OCI-LY7 (cell line): Measurements from ENCODE around the gene RHOA. TPM values are rescaled to one million over a fixed set of nuclear protein-coding genes. Genes with fewer than 3 reads are reported as not detected.
"Not testable (repeated sequence)": the region's sequence is repeated elsewhere in the genome, so short reads cannot be mapped to it uniquely, and the experiment has no call there.

Experiments used
- BruUV-seq: library from RNA; stranded (reverse); fragments of 400-500 nt; replicated peaks from 2 replicates; lab custom pipeline; 2021; lab: Mats Ljungman, UMichigan
- CTCF ChIA-PET: fragments of 300-600 bp; sonication (Branson Sonifier 250); formaldehyde crosslinking; loops from one replicate; lab custom pipeline; 2022; ENCODE audit warnings: antibody characterized with exemption; ENCODE audit not compliant: unreplicated experiment; lab: Charles Lee
- POLR2A ChIA-PET: fragments of 300-600 bp; sonication (Branson Sonifier 250); formaldehyde crosslinking; loops from one replicate; lab custom pipeline; 2022; ENCODE audit warnings: antibody characterized with exemption; lab: Charles Lee
- DNase-seq: peaks from one replicate; pipeline ENCODE4 v3.0.0-alpha.2; 2015; ENCODE audit warnings: low spot score
- H2AFZ ChIP-seq: fragments of 200-600 bp; sonication (generic), shearing (Covaris generic); 2 replicates; pipeline ENCODE4 v1.6.1; 2014; ENCODE audit warnings: mild to moderate bottlenecking, antibody characterized with exemption, low read length, moderate library complexity
- H3K27ac ChIP-seq: fragments of 200-600 bp; sonication (generic); 2 replicates; pipeline ENCODE4 v1.5.1; 2014; ENCODE audit warnings: mixed run types, low read depth, mild to moderate bottlenecking, moderate library complexity, low read length, inconsistent platforms; ENCODE audit not compliant: poor library complexity, severe bottlenecking
- H3K36me3 ChIP-seq: fragments of 200-600 bp; sonication (generic); 2 replicates; pipeline ENCODE4 v1.6.1; 2014; ENCODE audit warnings: mild to moderate bottlenecking, antibody characterized with exemption, low read length, moderate library complexity, mixed read lengths; ENCODE audit not compliant: insufficient read depth
- H3K4me1 ChIP-seq: fragments of 200-600 bp; sonication (generic); 2 replicates; pipeline ENCODE4 v1.5.1; 2014; ENCODE audit warnings: mild to moderate bottlenecking, low read length; ENCODE audit not compliant: insufficient read depth, poor library complexity, severe bottlenecking
- H3K4me2 ChIP-seq: fragments of 200-600 bp; sonication (generic); 2 replicates; pipeline ENCODE4 v1.6.1; 2014; ENCODE audit warnings: mild to moderate bottlenecking, low read length
- H3K4me3 ChIP-seq: fragments of 200-600 bp; sonication (generic); 2 replicates; pipeline ENCODE4 v1.5.1; 2014; ENCODE audit warnings: mild to moderate bottlenecking, low read depth, low read length; ENCODE audit not compliant: poor library complexity, severe bottlenecking
- H3K79me2 ChIP-seq: fragments of 200-600 bp; sonication (generic); 2 replicates; pipeline ENCODE4 v1.6.1; 2016; ENCODE audit warnings: low read depth, mild to moderate bottlenecking, low read length, moderate library complexity, mixed read lengths; ENCODE audit not compliant: insufficient read depth
- H3K9me2 ChIP-seq: fragments of 200-600 bp; sonication (generic); 2 replicates; pipeline ENCODE4 v1.6.1; 2016; ENCODE audit warnings: mild to moderate bottlenecking, low read length, mixed read lengths; ENCODE audit not compliant: insufficient read depth
- H3K9me3 ChIP-seq: fragments of 200-600 bp; sonication (generic); 2 replicates; pipeline ENCODE4 v1.6.1; 2014; ENCODE audit warnings: mild to moderate bottlenecking, mixed run types, low read length, mixed read lengths
- H4K20me1 ChIP-seq: fragments of 200-600 bp; sonication (generic); 2 replicates; pipeline ENCODE4 v1.6.1; 2014; ENCODE audit warnings: mild to moderate bottlenecking, antibody characterized with exemption, low read length, moderate library complexity, mixed read lengths; ENCODE audit not compliant: insufficient read depth
- EZH2phosphoT487 ChIP-seq: fragments of 200-600 bp; sonication (generic); IDR thresholded peaks from 2 replicates; pipeline ENCODE4 v1.6.1; 2018; ENCODE audit warnings: low read depth, borderline replicate concordance, mild to moderate bottlenecking, mixed run types, antibody characterized with exemption, low read length, moderate library complexity, mixed read lengths
- intact Hi-C: fragments of 100-400 bp; cut with micrococcal nuclease; formaldehyde crosslinking; loops from one replicate; pipeline ENCODE4 v1.10.0; 2022; ENCODE audit not compliant: unreplicated experiment
- total RNA-seq, 2 experiments: library from RNA; depleted of rRNA in 1 of 2; stranded (reverse); fragments of >200 nt in 1 of 2; shearing (Covaris generic) in 1 of 2; gene quantifications; 2 replicates each; pipeline ENCODE4 v1.2.3, GENCODE V29; 2014 to 2022
- TF ChIP-seq, protein P1 (sequence below): fragments of 200-600 bp; sonication (generic); conservative IDR thresholded peaks from 2 replicates; pipeline ENCODE4 v1.5.1; 2014; ENCODE audit warnings: mild to moderate bottlenecking, antibody characterized with exemption, low read length, moderate library complexity, mixed read lengths

RHOA gene
- total RNA-seq, 2 experiments from 2014 or later, result 218 to 373 TPM

DNA sequence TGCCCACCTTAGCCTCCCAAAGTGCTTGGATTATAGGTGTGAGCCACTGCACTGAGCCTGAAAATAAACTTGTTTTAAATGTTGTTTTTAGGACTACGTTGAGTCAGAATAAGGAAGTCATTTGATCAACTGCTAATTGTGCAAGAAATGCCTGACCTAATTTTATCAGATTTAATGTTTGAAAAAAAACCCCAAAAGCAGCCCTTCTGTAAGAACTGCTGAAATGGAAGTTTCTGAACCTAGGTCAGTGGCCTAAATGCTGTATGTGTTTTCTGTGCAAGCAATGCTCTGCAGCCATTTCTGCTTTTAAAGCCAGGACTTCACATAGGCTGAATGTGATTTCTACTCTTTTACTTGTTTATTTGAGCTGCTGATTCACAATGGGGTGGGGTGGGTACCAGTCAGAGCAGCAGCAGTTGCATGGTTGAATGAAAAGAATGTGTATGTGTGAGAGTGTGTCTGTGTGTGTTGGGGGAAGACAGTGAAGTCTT is 60.2 kb downstream of the RHOA start:
- peak overlapping the region; percentile 39; the same call in 1 of the 2 replicates for H3K4me2 ChIP-seq
- ChIA-PET POLR2A (interaction anchor here (0.6 to 1.7 kb wide), 4 partner anchors 9 to 60 kb away, joined by 3 to 10 read pairs (median 4); partner anchors contain the start of gene RHOA), CTCF (no interaction called here)
- H3K9me3 ChIP-seq, result no peaks in the 10 kb centered on the region
- no peak overlapping the region; the same call in 1 of the 2 replicates for H2AFZ ChIP-seq
- H3K4me3 ChIP-seq, result no peak overlapping the region
- H3K36me3 ChIP-seq, result peaks cover 23% of the 10 kb centered on the region
- no peaks in the 10 kb centered on the region for H4K20me1 ChIP-seq
- H3K9me2 ChIP-seq, result no peaks in the 10 kb centered on the region
- peaks cover 38% of the 10 kb centered on the region for H3K4me1 ChIP-seq
- DNase-seq, result no peak
- peak overlapping the region; percentile 20 for H3K27ac ChIP-seq
- TF ChIP-seq, protein P1, sequence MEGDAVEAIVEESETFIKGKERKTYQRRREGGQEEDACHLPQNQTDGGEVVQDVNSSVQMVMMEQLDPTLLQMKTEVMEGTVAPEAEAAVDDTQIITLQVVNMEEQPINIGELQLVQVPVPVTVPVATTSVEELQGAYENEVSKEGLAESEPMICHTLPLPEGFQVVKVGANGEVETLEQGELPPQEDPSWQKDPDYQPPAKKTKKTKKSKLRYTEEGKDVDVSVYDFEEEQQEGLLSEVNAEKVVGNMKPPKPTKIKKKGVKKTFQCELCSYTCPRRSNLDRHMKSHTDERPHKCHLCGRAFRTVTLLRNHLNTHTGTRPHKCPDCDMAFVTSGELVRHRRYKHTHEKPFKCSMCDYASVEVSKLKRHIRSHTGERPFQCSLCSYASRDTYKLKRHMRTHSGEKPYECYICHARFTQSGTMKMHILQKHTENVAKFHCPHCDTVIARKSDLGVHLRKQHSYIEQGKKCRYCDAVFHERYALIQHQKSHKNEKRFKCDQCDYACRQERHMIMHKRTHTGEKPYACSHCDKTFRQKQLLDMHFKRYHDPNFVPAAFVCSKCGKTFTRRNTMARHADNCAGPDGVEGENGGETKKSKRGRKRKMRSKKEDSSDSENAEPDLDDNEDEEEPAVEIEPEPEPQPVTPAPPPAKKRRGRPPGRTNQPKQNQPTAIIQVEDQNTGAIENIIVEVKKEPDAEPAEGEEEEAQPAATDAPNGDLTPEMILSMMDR, result no peak
- TF ChIP-seq EZH2phosphoT487, result no peak
- intact Hi-C loops, result no loop called here
- BruUV-seq, result no TSS peak
- H3K79me2 ChIP-seq, result no peaks in the 10 kb centered on the region

DNA sequence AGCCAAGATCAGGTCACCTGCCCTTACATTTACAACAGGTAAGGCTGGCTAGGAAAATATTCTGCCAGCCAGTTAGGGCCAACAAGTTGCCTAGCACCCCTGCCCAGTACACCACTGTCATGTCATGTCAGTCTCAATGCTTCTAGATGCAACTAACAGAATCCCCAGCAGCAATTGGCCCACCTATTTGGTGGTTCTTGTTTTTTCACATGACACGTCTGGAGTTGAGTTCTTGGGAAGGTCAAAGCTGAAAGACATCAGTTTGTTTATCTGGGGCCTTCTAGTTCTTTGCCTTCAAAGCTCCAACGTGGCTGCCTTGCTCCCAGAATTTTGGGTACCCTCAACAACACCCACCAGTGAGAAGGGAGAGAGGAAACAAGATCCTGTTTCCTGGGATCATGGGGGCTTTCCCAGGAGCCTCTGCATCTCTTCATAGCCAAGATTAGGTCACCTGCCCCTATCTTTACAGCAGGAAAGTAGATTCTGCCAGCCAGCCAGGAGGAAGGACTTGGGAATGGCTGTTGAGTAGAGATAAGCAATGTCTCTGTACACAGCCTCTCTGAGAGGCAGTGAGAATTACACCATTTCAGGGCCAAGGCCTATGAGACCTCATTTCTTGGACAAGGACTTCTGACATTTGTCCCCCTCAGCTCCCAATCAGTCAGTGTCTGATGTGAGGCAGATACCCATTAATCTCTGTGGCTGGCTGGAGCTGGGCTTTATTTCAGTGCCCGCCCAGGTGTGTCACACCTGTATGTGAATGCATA is 62.2 kb downstream of the RHOA start:
- no peak overlapping the region for H3K4me3 ChIP-seq
- intact Hi-C loops, result loop anchor here (10.0 kb wide), 1 partner anchor 1125 kb away; the partner anchor contains the start of gene CAMP
- TF ChIP-seq, protein P1, result no peak
- TF ChIP-seq EZH2phosphoT487, result no peak
- peaks cover 57% of the 10 kb centered on the region for H3K4me1 ChIP-seq
- no peaks in the 10 kb centered on the region for H4K20me1 ChIP-seq
- no peak overlapping the region for H3K4me2 ChIP-seq
- POLR2A ChIA-PET, result no interaction called here
- no peak overlapping the region for H2AFZ ChIP-seq
- no peaks in the 10 kb centered on the region for H3K9me2 ChIP-seq
- H3K27ac ChIP-seq, result no peak overlapping the region
- no peak for DNase-seq
- no peaks in the 10 kb centered on the region for H3K9me3 ChIP-seq
- CTCF ChIA-PET, result no interaction called here
- H3K79me2 ChIP-seq, result no peaks in the 10 kb centered on the region
- peaks cover 4% of the 10 kb centered on the region for H3K36me3 ChIP-seq
- BruUV-seq, result no TSS peak

DNA sequence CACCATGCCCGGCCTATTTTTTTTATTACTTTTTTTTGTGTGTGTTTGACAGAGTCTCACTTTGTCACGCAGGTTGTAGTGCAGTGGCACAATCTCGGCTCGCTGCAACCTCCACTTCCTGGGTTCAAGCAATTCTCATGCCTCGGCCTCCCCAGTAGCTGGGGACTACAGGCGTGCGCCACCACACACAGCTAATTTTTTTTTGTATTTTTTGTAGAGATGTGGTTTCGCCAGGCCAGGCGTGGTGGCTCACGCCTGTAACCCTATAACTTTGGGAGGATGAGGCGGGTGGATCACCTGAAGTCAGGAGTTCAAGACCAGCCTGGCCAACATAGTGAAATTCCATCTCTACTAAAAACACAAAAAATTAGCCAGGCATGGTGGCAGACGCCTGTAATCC is 63.4 kb downstream of the RHOA start:
- DNase-seq, H3K79me2 ChIP-seq, H3K9me3 ChIP-seq, POLR2A ChIA-PET, H3K4me3 ChIP-seq, BruUV-seq, CTCF ChIA-PET, H4K20me1 ChIP-seq, H3K27ac ChIP-seq, H3K4me2 ChIP-seq, H2AFZ ChIP-seq, H3K36me3 ChIP-seq, H3K9me2 ChIP-seq: not testable (repeated sequence)
- peaks cover 68% of the 10 kb centered on the region for H3K4me1 ChIP-seq
- intact Hi-C loops, result loop anchor here (10.0 kb wide), 1 partner anchor 1124 kb away; the partner anchor contains the start of gene CAMP
